Activated CD4-positive, alpha-beta T cell treated with anti-CD3 and anti-CD28 coated beads for 1 hour (primary cell): Measurements from ENCODE around the gene A2ML1.
"Not testable (repeated sequence)": the region's sequence is repeated elsewhere in the genome, so short reads cannot be mapped to it uniquely, and the experiment has no call there.

Source experiments
- DNase-seq: peaks from one replicate; pipeline ENCODE4 v3.0.0-alpha.2; 2020

A2ML1 gene

GRCh38 chr12:8911606-8912268 is 89.3 kb downstream of the A2ML1 start:
- no peak for DNase-seq

GRCh38 chr12:8912914-8913313 is 90.5 kb downstream of the A2ML1 start:
- DNase-seq, result no peak

DNA sequence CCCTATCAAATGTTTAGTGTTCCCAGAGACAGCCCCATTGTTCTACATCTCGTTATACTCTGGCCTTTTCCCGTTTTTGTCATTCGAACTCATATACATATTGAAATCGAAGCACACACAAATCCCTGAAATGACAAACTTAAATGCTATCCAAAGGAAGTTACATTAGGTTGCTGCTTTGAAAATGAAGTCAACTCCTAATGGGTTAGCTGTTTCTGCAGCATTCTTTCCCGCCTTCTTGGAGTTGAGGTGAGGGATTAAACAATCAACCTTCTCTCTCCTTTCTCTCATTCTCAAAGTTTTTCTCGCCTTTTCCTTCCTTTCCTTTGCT is 91.2 kb downstream of the A2ML1 start:
- no peak for DNase-seq

DNA sequence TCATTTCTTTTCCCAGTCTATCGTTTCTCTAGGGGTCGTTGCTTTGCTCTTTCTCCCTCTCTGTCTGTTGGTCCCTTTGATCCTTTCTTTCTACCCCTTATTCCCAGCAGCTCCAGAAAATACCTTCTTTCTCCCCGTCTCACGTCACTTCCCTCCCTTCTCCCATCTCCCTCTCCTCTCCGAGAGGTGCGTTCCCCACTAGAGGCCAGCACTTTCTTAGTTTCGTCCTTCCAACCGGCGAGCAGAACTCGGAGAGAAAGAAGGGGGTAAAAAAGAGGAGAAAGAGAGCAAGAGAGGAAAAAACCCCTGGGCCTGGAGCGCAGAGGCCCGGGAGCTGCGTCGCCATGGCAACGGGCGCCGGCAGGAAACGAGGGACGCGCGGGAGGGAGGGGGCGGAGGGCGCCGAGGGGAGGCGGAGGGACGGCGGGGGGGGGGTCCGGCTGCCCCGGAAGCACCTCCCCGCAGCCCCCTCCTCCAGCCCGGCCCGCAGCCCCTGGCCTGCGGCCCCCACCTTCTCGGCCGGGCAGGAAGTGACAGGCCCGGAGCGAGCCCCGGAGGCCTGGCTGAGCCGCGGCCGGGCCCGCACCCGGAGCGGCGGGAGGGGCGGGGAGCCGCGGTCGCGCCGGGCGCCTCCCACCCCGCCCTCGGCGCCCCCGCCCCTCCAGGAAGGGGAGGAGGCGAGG is 91.8 kb downstream of the A2ML1 start, which contains the start of gene PHC1:
PHC1 (plus strand) TSS at position 477 of the 683 bp plus-strand sequence. CDS start 3,169 bp downstream, outside the sequence.
- peak; percentile 67 for DNase-seq

GRCh38 chr12:8914716-8915526 is 92.5 kb downstream of the A2ML1 start:
- DNase-seq, result peak; percentile 45

DNA sequence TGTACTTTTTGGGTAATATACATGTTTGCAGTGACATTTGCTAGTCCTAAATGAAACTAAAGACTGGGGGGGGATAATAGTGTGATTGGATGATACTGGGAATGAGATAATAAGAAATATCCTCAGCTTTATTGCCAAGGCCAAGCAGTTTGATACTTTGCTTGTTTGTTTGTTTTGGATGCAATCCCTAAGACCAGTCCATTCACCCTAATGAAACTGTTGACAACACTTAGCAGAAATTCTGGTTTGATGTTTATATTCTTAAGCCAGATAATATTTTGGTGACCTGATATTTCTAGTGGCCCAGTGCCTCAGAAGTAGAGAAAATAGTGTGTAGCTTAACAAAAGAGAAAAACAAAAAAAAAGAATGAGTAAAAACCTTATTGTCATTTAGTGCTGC is 93.7 kb downstream of the A2ML1 start:
- DNase-seq, result no peak

GRCh38 chr12:8917031-8917430 is 94.6 kb downstream of the A2ML1 start:
- no peak for DNase-seq

- DNase-seq, result no peak
Measured at GRCh38 chr12:8917751-8918150, 95.3 kb downstream of the A2ML1 start.

DNA sequence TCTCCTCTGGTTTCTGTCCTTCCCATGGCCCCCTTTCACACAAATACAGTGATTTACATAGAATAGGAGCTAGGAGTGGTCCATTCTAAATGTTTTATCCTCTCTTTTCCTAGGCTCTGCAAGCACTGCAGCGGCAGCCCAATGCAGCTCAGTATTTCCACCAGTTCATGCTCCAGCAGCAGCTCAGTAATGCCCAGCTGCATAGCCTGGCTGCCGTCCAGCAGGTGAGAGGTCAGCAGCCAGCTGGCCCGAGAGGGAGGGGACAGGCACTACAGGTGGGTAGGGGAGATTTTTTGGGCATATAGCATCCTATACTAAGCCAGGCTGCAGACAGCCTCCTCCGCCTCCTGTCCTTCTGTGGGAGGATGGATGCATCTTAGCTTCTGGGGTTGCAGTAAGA is 97.2 kb downstream of the A2ML1 start:
- DNase-seq, result not testable (repeated sequence)

DNA sequence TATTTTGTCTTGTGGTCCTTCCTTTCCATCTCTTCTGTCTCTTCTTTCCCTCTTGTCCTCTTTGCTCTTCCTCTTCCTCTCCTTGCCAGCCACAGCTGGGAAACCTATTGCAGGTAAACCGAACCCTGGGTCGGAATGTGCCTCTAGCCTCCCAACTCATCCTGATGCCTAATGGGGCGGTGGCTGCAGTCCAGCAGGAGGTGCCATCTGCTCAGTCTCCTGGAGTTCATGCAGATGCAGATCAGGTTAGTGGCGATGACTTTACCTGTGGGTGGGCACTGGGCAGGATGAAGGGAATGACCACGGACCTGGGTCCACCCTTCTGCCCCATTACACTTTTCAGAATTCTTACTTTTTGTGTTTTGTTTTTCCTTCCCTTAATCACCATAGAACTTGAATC is 100.1 kb downstream of the A2ML1 start:
- no peak for DNase-seq
